Dermis blood vessel endothelial cell (primary cell): ENCODE results near the gene CORO2B. TPM values are rescaled to one million over a fixed set of nuclear protein-coding genes. Genes with fewer than 3 reads are reported as not detected.
A peak's percentile ranks its signal among the peaks of the same experiment; 100 is the strongest.

Experiments used
- DNase-seq: peaks from one replicate; pipeline ENCODE4 v3.0.0; 2010
- total RNA-seq: library from RNA; depleted of rRNA; stranded (reverse); fragments of >200 nt; gene quantifications from 2 replicates; pipeline ENCODE4 v1.2.3, GENCODE V29; 2014

CORO2B gene
- total RNA-seq, 1 donor from 2014 or later: 1.0 TPM

DNA sequence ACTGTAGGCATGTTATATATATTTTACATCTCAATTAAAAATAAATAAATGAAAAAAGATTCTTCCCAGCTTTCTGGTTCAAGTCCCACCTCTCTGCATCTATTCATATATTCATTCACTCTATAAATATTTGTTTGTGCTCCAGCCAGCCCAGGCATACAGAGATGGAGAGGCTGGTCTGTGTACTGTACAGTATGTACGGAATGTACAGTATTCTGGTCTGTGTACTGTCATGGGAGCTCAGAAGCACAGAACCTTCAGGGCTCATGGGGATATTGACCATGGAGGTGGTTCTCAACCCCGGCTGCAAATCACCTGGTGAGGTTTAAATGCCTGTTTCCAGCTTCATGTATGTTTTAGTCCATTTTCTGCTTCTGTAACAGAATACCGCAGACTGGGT, 13.8 kb downstream of the CORO2B start:
- DNase-seq: no peak

DNA sequence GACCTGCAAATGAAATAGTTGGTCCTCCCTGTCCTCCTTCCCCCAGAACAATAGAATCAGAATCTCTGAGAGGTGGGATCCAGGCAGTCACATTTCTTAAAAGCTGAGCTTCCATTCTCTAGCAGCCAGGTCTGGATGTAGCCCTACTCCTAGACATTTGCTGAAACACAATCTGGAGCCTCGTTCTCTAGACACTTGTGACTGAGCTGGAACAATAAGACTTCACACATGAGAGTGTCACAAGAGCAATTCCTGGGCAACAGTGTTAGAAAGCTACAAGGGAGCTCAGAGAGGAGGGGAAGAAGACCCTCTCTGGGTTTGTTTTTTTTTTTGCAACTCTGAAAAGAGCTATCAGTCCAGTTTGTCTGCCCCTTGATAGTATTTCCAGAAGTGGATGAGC, 14.5 kb downstream of the CORO2B start:
- DNase-seq: no peak

DNA sequence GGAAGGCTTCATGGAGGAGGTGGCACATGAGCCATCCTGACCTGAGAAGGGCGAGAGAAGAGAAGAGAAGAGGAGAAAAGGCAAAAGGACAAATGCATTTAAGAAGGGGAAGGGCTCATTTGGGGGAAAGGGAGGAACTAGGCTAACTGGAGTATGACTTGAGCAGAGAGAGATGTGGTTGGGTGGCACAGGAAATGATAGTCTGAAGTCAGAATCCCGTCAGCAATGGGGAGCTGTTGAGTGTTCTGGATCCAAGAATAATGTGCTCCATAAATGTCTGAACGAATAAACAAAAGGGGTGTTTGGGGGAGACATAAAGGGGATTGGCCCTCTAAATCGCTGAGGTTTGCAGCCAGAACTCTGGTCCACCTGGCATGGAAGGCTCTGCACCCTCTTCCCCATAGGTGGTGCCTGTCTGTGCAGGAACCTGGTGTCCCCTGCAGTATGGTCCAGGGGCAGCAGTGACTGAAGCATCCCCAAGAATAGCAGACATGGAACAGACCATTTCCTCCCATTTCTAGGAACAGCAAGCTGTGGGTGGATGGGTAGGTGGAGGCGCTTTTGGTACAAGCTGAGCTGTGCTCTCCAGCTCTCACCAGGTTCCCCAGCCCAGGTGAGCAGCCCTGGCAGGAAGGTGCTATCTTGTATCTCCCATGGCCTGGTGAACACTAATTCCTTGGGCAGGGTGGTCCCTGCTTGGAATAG, 15.2 kb downstream of the CORO2B start:
- DNase-seq: no peak

DNA sequence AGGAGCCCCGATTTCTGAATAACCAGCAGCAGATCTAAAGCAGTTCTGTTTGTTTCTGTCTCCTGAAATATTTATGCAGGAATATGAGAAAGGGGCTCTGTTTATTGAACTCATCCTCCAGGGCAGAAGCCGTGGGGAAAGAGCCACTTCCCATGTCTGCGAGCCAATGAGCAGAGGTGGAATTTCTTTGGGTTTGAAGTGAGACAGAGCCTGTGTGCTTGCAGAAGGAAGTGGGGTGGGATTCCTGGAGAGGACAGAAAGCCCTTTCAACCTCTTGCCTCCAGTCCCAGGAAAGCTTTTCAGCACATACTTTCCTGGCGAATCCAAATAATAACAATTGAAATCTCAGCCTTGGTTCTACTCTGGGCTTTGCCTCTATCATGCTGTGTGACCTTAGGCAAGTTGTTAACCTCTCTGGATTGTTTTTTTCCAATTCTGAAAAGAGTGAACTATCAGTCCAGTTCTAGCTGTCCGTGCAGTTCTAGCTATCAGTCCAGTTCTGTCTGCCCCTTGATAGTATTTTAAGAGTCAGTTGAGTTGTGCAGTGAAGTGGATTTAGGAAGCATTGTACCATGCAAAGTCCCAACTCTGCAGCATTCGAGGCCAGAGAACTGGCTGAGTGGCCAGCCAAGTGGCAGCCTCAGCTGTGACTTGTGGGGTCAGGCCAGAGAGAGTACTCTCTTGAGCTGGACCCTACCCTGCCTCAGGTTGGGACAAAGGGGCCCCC, 15.9 kb downstream of the CORO2B start:
- DNase-seq: no peak

DNA sequence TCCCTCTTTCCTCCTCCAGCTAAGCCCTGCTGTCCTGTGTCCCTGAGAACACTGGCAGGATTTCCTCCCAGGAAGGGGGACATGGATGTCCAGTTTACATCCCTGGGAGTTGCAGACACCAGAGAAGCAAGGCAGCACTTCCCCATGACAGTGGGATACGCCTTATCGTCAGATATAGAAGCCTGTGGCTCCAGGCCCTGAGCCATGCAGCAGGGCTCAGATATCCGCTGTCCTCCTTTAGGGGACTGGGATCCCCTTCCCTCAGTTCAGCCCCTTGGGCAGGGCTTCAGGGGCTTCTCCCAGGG, 16.4 kb downstream of the CORO2B start:
- no peak for DNase-seq

DNA sequence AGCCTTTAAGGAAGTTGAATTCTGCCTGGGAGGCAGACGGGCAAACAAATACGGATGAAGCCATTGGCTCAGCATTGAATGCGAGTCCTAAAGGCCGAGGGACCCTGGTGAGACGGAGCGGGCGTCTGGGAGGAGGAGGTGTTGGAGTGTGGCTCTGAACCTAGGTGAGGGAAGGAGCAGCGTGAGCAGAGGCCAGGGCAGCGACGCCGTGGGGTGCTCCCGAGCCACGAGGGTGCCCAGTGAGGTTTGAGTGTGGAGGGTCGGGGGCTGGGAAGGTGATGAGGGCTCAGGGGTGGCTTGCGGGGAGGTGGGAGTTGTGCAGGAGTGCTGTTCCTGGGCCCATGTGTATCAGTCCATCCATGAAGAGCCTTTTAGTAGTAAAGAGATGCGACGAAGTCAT, 17.0 kb downstream of the CORO2B start:
- no peak for DNase-seq

DNA sequence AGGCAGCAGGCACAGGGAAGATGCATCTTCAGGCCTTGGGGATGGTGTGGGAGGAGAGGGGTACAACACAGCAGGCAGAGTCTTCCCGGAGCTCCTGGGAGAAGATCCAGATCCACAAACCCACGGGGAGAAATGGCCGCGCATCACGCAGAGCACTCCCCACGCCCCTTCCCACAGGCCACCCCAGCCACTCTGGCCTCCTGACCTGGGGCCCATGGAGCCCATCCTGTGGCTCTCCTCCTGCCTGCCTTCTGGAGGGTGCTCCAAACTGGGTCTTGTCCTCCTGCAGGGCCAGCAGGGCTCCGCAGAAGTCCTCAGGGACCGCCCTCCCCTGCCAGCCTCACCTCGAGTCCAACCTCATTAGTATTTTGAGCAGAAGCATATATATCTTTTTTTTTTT, 17.9 kb downstream of the CORO2B start:
- no peak for DNase-seq

DNA sequence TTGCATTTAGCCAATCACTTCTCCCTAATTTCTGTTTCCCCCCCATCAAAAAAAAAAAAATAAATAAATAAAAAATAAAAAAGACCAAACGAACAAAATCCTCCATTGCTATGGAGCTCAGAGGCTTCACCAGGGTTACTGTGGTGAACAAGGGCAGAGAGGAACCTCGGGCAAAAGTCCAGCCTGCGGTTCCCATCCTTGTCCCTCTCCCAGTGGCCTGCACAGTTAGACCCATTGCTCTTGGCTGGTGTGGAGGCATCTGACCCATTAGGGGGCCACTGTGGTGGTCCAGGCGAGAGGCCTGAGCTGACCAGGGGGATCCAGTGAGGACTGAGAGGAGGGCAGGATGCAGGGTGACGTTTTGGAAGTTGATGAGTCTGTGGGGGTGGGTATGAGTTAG, 18.8 kb downstream of the CORO2B start:
- DNase-seq: no peak

DNA sequence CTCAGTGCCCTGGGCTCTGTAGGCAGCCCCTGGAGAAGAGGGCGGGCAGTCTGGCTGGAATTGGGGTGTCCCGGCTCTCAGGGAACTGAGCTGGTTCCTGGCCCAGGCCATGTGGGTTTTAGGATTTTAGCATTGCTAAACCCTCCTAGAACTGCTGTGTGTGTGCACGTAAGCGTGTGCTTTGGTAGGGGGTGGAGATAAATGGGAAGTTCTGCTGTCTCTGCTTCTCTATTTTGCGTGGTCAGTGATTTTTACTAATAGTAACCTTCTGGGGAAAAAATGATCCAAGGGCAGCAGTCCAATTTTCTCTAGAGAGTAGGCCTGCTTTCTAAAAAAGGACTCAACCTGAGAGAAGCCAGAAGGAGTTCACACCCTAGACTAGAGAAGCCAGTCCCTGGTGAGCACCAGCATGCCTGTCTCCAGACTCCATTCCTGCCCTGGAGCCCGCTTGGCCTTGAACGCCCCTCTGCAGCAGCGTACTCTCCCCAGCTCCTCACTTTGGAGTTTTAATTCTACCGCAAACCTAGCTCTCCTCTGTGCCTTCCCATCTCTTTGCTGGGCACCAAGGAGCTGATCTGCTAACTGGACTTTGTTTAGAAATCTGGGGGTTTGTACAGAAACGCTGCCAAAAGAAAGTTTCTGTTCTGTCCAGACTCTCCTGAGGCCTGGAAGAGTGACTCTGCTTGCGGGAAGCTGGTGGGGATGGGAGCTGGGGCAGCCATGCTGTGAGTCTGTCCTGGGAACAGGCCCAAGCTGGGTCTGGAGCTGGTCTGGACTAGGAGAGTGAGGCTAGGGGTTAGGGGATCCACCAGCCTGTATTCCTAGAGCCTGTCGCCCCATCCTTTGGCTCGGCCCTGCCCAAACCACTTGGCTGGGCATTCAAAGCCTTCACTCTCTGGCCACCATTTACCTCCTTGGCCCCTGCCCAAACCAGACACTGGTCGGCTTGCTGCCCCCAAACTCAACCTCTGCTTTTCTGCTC, 19.7 kb downstream of the CORO2B start:
- DNase-seq: no peak

DNA sequence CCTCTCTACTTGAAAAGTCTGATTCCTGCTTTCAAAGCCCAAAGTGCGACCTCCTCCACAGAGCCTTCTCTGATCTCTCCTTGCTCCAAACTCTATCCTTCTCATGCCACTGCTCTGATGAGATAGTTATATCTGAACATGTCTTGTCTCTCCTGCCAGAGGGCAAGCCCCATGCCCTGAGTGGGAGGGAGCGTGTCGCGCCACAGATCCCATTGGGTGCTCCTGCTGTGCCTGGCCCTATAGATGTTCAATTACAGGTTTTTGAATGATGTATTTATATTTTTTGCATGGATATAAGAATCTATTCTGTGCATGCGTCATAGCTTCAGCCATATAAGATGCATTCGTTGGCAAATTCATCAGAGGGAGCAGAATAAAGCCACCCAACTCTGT, 20.4 kb downstream of the CORO2B start:
- DNase-seq: no peak

DNA sequence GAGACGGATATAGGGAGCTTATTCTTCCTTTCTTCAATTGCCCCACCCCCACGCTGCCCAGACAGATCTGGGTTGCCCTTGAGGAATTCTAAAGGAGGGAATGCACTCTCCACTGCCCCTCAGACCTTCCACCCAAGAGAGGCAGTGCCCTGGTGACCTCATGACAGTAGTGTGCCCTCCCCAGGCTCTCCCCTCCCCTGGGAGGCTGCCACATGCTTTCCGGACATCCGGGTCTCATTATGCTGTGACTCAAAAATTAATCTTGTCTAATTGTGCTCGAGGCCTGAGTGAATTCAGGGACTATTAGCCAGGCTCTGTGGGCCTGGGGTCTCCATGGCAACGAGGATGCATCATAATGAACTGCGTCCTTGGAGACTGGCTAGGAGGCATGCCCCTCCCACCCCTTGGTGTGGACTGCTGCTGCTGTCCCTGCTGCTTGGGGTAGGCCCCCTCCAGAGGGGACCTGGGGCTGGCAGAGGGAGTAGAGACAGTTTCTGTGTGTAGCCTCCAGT, 20.8 kb downstream of the CORO2B start:
- peak; percentile 38 for DNase-seq

DNA sequence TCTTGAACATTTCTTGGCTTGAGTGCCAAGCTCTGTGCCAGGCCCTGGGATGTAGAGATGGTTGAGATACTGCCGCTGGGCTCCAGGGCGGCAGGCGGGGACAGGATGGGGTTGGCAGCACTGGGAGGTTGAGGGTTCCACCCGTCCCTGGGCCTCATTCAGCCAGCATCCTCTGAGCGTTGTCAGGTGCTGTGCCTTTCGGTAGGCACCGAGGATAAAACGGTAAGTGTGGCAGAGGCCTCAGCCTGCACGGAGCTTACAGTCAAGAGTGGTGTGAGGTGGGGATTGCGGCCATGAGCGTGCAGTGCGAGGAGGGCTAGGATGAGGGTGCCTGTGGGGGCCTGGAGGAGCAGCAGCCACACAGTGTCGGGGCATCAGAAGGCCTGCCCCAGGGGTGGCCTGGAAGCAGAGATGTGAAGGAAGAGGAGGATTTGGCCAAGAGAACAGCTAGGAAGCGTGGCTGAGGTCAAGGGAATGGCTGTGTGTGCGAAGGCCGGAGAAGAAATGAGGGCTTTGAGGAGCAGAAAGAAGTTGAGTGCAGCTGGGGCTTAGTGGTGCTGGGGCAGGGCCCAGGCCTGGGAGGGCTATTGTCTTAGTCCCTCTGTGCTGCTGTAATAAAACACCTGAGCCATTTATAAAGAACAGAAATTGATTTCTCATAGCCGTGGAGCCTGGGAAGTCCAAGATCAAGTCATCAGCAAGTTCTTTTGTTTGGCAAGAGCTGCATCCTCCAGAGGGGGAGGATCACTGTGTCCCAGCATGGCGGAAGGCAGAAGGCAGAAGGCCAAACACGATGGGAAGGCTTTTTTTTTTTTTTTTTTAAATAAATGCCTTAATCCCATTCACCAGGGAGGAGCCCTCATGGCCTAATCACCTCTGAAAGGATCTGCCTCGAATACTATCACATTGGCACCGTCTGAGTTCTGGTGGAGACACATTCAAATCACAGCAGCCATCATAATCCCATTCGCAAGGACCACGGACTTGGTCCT, 22.7 kb downstream of the CORO2B start:
- DNase-seq: peak; percentile 84

DNA sequence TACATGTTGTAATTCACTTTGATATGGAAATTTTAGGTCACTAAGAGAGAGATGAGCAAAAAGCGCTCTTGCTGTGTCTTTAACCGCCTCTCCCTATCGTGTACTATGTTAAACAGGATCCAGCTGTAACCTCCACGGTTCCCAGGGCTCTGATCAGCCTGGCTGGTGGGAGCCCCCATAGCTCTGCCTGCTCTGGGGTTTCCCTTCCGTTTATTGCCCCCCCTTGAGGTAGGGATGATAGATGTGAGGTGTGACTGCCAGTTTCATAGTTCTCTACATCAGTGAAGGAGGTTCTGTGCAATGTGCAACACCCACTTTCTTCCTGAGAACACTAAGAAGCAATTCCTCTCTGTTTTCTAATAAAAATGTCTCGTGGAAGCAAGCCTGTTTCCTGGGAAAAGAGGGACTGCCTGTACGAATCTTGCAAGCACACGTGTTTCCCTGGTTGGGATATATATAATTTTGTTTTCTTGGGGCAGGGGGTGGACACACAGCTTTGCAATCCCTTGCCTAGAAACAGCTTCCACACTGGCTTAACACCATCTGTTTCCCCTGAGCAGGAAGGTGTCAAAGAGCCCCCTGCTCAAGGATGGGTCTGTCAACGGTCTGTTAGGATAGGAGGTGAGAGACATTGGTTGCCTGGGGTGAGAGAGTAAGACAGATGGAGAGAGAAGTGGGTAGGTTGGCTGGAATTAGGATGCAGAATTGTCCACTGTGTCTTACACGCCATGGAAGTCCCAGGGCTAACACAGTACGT, 23.8 kb downstream of the CORO2B start:
- no peak for DNase-seq

DNA sequence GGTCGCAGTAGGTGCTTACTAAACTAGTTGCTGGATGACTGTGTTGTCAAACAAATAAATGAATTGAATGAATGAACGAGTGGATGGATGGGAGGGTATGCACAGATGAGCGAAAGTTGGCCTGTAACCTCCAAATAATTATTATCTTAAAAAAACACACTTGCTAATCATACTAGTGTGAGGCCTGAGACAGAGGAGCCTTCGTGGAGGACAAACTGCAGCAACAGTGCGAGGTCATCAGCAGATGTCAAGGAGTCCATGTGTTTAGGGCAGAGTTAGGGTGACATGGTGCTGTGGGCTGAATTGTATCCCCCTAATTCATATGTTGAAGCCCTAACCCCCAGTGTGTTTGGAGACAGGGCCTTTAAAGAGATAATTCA, 24.4 kb downstream of the CORO2B start:
- no peak for DNase-seq

DNA sequence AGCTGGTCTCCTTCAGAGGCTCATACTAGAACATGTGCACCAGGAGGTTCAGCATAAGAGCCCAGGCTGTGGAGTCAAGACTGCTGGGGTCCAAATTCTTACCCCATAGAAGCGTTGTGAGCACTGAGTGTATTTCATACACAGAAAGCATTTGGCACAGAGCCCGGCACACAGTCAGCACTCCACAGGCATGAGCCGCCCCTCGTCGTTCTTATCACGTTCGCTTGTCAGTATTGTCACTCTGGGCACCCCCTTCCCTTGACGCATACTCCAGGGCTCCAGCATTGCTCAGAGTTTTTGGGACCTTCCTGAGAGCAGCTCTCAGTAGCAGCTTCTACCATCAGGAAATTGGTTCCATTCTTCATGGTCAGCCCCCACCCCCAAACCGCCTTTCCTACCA, 25.2 kb downstream of the CORO2B start:
- DNase-seq: no peak

DNA sequence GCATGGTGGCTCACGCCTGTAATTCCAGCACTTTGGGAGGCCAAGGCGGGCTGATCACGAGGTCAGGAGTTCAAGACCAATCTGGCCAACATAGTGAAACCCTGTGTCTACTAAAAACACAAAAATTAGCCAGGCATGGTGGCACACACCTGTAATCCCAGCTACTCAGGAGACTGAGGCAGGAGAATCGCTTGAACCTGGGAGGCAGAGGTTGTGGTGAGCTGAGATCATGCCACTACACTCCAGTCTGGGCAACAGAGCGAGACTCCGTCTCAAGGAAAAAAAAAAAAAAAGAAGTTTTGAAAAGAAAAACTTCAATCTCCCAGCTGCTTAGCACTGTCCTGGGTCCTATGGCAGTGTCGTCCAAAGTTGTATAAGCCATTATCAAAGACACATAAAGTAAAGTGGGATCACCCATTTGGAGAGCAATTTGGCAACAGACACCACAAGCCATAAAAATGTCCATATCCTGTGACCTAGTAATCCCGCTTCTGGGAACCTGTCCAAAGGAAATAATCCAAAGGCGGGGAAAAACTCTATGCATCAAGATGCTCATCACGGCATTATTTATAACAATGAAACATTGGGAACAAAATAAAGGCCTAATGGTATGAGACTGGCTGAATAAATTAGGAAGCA, 26.2 kb downstream of the CORO2B start:
- DNase-seq: peak; percentile 83

DNA sequence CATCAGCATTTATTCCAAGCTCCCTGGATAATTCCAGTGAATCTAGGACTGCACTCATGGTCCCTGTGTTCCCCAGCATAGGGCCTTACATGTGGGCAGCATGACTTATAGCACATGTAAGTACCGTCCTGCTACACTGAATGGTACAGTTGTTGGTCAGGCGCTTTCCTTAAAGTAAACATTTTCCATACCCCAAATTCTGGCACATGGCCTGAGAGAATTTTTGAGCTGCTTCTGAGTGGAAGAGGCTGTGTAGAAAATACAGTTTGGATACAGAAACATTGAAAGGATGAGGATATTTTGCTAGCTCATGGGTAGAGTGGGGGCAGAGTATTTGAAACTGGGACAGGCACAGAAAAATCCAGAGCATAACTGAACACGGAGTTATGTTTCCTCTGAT, 27.6 kb downstream of the CORO2B start:
- no peak for DNase-seq

DNA sequence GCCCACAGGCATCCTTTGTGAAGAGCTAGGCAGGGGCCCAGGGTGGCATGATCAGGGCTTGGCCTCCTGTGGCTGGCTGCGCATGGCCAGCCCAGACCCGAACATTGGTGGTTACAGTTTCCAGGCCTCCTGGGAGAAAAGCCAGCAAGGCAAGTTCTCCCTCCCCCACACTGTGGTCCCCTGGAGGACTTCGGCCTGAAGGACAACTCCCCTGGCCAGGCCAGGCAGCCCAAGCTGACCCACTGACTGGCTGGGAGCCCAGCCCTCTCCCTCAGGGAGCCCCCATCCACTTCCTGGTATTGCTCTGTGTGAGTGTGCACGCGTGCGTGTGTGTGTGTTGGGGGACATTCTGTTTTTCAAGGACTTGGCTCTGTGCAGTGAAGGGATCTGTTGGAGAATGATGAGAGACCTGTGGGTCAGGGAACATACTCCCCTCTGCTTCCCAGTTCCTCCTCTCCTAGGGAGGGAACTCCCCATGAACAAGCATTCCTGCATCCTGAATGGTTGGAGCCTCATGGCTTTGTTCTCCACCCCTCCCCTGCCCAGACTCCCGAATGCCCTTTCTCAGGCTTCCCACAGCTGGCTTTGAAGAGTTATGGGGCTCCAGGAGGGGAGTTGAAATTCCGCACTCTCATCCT, 29.5 kb downstream of the CORO2B start:
- DNase-seq: peak; percentile 57

DNA sequence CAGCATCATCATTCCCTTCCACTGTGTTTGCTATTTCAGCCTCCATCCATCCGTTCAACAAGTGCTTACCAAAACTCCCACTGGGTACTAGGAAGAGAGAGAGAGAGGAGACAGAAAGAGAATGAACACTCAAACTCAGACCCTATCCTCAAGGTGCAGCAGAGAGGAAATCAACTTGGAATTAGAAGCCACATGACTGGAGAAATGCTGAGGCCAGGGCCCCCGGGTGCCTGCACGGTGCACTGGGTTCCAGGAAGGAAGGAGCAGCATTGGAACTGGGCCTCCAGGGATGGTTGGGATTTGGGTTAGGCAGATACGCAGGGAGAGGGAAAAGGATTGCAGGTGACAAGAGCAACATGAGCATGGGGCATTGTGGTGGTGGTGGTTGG, 30.0 kb downstream of the CORO2B start:
- no peak for DNase-seq

DNA sequence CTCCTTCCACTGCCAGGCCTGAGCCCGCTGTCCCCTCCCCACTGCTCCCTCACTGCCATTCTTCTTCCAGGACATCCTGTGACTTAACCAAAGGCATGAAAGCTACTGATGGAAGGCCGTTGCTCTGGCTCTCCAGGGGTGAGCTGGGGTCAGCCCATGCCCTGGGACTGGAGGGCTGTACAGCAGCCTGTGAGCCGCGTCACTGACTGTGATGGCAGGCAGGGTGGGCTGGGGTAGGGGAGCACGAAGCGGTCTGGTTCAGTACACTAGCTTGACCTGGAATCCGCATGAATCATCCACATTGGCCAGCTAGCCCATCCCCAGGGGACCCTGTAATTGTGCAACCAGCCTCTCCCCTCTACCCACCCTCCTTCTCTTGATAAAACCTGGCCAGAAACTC, 30.8 kb downstream of the CORO2B start:
- DNase-seq: no peak
